GM12875 (cell line): ENCODE data around the gene ELK1.
"Not testable (repeated sequence)": the region's sequence is repeated elsewhere in the genome, so short reads cannot be mapped to it uniquely, and the experiment has no call there.

Experiments used
- H3K4me3 ChIP-seq: one replicate; pipeline ENCODE4 v1.5.1; 2011; ENCODE audit warnings: low read depth, low read length, control low read depth
- CTCF ChIP-seq: IDR thresholded peaks from 2 replicates; pipeline ENCODE4 v1.5.1; 2011; ENCODE audit warnings: low read depth, mild to moderate bottlenecking, control low read depth, inconsistent platforms, low read length, moderate library complexity, borderline replicate concordance; ENCODE audit not compliant: insufficient read depth

Gene ELK1

GRCh38 chrX:47611926-47612325, 38.4 kb downstream of the ELK1 start:
- TF ChIP-seq CTCF: no peak

GRCh38 chrX:47611489-47611888, 38.9 kb downstream of the ELK1 start:
- H3K4me3 ChIP-seq: no peak overlapping the region
- no peak for TF ChIP-seq CTCF

More at GRCh38 chrX:47611926-47612325, 38.4 kb downstream of the ELK1 start:
- no peak overlapping the region for H3K4me3 ChIP-seq

GRCh38 chrX:47610511-47610910, 39.9 kb downstream of the ELK1 start:
- TF ChIP-seq CTCF: no peak
- no peak overlapping the region for H3K4me3 ChIP-seq

GRCh38 chrX:47608130-47608810, 42.1 kb downstream of the ELK1 start:
- no peak for TF ChIP-seq CTCF
- H3K4me3 ChIP-seq: no peak overlapping the region

GRCh38 chrX:47607091-47607490, 43.3 kb downstream of the ELK1 start:
- H3K4me3 ChIP-seq: no peak overlapping the region

GRCh38 chrX:47605024-47605423, 45.3 kb downstream of the ELK1 start:
- no peak overlapping the region for H3K4me3 ChIP-seq
- no peak for TF ChIP-seq CTCF

More at GRCh38 chrX:47607091-47607490, 43.3 kb downstream of the ELK1 start:
- no peak for TF ChIP-seq CTCF

GRCh38 chrX:47603125-47603524, 47.2 kb downstream of the ELK1 start:
- H3K4me3 ChIP-seq: not testable (repeated sequence)
